HG02943 (cell line): ENCODE measurements around the gene CARD9.
"Not testable (repeated sequence)": the region's sequence is repeated elsewhere in the genome, so short reads cannot be mapped to it uniquely, and the experiment has no call there.

ENCODE experiments used
- ATAC-seq: cut with Tn5 transposase; IDR thresholded peaks from one replicate; pipeline ENCODE4 v1.9.1; 2021; ENCODE audit warnings: mild to moderate bottlenecking, low read depth, moderate library complexity; ENCODE audit not compliant: unreplicated experiment

Gene CARD9

DNA sequence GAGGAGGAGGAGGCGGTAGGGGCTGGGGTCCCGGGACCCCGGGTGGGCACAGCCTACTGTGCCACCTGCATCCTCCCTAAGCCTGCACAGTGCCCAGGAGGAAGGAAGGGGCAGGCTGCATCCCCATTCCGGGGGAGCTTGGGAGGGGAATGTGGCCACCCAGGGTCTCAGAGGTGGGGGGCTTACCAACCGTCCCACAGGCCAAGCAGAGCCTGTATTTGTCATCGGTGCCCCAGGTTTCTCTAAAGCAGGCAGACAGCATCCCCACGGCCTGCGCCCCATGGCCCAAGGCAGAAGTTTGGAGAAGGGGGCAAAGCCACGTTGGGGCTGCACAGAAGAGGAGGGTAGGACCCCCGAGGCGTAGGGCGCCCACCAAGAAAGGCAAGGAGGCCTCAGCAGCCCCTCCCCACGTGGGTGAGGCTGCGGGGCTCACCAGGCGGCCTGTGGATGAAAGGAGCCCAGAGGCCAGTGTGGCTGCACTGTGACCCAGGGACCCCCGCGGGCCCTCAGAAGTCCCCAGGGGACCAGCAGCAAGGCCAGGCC is 46.6 kb downstream of the CARD9 start:
- ATAC-seq = no peak

DNA sequence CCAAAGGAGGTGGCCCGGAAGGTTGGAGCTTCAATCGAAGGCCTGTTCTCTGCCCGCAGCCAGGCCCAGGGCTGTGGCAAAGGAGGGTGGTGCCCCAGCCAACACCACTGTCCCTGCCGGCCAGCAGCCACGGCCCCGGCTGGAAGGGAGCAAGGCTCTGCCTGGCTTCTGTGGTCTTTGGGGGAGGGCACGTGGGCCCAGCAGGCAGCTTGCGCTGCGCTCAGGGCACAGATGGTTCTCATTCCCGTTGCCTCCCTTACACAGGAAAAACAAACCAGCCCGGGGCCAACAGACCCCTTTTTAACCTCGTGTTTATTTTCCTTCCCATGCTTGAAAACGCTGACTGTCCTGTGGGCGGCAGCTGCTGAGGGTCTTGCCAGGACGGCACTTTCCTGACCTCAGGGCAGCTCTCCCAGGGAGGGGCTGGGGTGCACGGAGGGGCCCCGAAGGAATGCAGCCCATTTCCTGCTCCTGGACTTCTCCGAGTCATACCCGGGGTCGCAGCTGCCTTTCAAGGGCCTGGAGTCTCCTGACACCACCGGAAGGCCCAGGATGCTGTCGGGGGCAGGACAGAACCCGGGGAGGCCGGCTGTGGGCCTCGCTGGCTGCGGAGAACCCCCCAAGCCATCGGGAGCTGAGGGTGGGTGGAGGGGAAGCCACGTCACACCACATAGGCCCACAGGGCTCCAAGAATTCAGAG is 47.3 kb downstream of the CARD9 start:
- ATAC-seq = no peak

DNA sequence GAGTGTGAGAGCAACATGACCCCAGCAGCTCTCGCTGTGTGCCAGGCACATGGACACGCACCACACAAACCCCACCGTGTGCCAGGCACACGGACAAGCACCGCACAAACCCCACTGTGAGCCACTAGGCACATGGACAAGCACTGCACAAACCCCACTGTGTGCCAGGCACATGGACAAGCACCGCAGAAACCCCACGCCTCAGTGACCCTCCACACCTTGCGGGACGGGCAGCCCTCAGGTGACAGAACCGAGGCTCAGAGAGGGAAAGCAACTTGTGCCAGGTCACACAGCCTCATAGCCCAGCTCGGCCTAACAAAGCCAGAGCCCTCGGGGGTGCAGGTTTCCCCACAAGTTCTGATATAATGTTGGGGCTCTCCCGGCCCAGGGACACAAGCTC is 48.1 kb downstream of the CARD9 start:
- no peak for ATAC-seq

DNA sequence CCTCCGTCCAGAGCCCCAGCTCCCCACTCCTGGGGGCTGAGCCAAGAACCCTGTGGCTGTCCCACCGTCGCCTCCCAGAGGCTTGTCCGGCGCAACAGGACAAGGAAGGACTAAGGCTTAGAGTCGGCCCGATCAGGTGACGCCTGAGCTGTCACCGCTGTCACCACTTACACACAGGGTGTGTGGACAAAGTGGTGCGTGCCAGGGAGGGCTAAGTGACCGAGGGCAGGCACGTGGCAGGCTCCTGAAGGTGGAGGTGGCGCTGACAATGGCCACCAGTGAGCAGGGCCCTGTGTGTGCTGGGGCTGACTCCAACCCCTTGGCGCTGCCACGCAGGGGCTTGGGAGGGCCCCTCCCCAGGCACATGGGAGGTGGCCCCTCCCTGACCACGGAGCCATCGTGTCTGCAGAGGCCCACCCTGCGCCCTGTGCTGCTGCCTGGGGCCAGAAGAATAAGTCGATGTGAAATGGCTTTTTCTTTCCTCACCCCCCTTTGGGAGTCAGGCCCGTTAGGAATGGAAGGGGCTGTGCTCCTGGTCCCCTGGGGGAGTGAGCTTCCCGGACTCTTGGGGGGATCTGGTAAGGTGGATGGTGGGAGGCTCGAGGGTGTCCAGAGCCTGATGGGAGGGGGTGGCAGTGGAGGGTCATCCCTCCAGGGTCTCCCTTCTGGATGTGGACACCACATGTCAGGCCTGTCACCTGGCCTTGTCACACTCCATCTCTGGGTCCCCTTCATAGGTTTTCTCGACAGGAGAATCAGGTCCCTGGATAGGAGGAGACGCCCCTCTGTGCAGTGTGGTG is 48.8 kb downstream of the CARD9 start:
- ATAC-seq = no peak

DNA sequence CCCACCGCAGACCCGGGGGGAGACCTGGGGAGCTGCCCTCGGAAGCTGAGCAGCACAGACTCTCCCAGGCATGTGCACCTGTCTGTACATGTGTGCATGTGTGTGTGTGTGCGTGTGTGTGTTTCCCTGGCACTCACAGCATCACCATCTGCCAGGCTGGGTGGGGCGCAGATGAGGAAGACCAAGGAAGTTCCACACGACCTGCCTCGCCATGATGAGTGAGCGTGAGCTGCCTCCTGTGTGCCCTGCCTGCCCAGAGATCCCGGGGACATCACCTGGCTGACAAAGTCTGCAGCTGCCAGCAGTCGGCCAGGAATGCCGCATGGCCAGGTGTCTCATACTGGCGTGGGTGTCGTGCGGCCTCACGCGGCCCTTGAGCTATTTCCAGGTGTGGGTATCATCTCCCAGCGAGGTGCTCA is 50.1 kb downstream of the CARD9 start:
- ATAC-seq = no peak

DNA sequence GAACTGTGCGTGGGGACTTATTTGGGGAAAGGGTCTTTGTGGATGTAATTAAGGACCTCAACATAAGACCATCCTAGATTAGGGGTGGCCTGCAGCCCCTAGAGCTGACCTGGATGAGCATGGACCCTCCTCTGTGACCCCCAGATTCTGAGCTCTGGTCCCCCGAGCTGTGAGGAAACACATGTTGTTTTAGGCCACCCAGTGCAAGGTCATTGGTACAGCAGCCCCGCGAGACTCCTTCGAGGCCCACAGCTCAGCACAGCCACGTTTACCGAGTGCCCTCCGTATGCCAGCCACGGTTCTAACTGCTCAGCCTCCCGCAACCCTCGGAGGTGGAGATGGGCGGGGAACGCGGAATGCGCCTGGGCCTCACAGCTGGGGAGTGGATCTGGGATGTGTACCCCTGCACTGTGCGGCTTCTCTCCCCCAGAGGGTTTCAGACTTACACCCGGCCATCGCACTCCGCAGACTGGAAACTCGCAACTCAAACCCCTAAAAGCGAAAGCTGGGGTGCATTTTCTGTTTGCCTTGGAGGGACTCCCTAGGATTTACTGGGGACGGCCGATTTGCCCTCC is 50.6 kb downstream of the CARD9 start:
- no peak for ATAC-seq

DNA sequence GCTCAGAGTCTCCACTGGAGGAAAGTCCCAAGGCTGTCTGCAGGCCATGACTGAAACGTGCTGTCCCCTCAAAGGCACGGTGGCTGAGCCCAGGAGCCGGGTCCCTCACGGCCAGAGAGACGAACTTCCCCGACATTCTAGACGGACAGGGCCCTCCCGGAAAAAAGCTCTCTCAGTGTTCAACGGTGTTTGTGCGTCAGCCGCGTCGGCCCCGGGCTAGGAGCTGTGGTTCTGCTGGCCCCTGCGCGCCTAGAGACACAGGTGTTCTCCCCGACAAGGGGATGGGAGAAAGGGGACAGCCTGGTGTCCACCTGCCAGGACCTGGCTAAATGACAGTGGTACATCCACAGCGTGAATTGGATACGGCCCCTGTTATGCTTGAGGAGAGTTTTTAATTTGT is 51.9 kb downstream of the CARD9 start:
- no peak for ATAC-seq

DNA sequence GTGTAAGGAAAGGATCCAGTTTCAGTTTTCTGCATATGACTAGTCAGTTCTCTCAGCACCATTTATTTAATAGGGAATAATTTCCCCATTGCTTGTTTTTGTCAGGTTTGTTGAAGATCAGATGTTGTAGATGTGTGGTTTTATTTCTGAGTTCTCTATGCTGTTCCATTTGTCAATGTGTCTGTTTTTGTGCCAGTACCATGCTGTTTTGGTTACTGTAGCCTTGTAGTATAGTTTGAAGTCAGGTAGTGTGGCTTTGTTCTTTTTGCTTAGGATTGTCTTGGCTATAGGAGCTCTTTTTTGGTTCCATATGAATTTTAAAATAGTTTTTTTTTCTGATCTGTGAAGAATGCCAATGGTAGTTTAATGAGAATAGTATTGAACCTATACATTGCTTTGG is 52.5 kb downstream of the CARD9 start:
- ATAC-seq = not testable (repeated sequence)

DNA sequence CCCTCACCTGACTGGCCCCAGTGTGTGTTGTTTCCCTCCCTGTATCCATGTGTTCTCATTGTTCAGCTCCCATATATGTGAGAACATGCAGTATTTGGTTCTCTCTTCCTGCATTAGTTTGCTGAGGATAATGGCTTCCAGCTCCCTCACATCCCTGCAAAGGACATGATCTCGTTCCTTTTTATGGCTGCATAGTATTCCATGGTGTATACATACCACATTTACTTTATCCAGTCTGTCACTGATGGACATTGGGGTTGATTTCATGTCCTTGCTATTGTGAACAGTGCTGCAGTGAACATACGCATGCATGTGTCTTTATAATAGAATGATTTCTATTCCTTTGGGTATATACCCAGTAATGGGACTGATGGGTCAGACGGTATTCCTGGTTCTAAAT is 53.5 kb downstream of the CARD9 start:
- ATAC-seq = not testable (repeated sequence)

DNA sequence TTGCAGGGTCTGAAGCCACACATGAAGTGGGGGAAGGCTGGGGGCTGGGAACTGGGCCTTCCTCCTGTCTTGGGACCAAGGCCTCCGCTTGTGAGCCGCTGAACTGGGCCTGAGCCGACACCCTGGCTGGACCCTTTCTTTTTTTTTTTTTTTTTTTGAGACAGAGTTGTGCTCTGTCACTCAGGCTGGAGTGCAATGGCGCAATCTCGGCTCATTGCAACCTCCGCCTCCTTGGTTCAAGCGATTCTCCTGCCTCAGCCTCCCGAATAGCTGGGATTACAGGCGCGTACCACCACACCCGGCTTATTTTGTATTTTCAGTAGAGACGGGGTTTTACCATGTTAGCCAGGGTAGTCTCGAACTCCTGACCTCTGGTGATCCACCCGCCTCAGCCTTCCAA is 54.2 kb downstream of the CARD9 start:
- not testable (repeated sequence) for ATAC-seq

DNA sequence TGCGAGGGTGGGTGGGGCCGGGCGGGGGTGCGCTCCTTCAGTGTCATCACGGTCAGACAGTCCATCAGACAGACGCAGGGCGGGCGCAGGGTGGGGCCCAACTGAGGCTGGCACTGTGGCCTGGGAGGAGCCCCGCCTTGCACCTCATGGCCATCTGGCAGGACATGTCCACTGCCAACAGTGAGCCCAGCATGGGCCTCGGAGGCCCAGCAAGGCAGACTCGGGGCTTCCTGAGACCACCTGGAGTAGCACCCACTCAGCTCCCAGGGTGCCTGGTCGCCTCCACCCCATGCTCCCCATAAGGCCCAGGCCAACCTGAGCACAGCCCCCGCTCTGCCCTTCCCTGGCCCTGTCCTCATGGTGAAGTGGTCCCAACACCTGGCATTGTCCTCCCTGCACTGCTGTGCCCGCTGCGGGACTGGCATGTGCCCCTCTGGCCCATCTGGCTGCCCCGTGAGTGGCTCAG is 54.7 kb downstream of the CARD9 start:
- no peak for ATAC-seq

DNA sequence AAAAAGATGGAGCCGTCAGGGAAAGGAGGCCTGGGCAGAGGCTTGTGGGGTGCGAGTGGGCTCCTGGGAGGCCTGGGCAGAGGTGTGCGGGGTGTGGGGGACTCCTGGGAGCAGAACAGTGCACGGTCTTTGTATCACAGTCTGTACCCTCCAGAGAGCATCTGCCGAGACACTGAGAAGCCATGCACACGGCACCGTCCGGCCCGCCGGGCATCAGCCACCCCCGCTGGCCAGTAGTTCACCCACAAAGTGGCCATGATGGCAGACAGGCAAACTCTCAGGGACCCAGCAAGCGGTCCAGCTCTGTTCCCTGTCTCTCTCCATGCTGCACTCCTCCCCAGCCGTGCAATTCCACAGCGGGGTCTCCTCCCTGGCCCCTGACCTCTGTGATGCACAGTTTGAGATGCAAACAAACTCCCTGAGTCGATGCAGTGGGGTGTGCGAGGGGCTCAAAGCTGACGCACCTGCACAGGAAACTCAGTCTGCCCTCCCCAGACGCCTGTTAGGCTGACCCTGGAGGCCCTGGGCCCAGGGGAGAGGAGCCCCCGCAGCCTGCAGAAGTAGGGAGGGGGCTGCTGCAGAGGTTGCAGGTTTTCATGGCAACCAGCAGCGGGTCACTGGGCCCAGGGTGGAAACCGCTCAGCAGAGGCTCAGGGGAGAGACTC is 55.2 kb downstream of the CARD9 start:
- ATAC-seq = no peak

DNA sequence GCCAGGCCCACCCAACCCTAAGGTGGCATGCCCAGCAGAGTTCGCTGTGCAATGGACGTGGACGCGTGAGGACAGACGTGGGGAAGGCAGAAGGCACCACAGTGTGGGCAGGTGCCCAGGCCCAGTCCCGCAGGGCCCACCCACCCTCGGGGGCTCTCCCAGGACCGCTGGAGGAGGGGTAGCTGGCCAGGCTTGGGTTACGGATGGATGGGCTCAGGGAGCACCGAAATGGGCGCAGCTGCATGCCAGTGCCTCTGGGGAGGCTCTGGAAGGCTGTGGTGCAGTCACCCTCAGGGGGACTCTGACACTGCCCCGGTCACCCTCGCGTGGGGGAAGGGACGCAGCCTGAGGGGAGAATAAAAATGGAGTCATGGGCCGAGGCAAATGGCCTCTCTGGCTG is 55.8 kb downstream of the CARD9 start:
- no peak for ATAC-seq

DNA sequence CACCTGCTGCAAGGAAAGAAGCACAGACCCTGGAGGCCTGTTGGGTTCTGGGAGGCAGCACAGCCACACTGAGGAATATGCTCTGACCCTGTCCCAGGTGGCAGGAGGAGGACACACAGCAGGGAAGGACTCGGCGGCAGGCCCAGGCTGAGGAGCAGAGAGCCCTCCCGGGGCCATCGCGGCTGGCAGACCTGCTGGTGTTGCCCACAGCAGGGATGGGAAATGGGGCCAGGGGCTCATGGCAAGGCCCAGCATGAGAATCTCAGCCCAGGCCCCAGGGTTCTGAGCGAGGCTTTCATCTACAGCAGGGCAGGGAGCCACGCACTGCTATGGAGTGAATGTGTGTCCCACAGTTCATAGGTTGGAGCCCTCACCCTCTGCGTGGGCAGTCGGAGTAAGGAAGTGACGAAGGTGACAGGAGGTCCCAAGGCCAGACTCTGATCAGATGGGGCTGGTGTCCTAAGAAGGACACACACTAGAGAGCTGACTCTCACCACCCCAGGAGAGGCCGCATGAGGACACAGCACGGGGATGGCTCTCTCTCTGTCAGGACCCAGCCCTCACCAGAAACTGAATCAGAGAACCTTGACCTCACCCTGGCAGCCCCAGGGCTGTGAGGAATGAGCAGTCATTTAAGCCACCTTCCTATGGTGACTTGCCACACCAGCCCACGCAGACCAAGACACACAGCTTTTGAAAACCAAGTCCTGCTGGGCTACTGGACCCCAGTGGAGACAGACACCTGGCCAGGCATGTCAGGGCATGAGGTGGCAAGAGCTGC is 56.4 kb downstream of the CARD9 start:
- ATAC-seq = no peak

DNA sequence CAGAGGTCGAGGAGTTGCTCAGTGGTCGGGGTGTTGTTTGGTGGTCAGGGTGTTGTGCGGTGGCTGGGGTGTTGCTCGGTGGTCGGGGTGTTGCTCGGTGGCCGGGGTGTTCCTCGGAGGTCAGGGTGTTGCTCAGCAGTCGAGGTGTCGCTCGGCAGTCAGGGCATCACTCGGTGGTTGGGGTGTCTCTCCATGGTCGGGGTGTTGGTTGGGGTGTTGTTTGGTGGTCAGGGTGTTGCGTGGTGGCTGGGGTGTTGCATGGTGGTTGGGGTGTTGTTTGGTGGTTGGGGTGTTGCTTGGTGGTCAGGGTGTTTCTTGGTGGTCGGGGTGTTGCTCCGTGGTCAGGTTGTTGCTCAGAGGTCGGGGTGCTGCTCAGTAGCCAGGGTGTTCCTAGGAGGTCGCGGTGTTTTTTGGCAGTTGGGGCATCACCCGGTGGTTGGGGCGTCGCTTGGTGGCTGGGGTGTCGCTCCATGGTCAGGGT is 57.2 kb downstream of the CARD9 start:
- no peak for ATAC-seq

DNA sequence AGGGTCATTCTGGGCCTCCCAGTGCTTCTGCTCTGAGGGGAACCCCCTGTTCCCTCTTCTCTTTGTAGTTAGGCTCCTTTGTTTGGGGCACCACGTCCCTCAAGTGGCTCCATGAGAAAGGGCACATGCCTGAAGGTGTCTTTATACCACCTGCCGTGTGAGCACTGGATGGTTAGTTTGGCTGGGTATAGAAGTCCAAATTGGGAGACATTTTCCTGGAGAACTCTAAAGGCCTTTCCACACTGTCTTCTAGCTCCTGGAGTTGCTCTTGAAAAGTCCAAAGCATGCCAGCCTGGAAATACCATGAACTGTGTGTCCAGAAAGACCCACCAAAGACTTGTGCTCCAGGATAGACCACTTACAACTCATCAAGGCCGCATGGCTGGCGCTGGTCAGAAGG is 58.5 kb downstream of the CARD9 start:
- no peak for ATAC-seq

DNA sequence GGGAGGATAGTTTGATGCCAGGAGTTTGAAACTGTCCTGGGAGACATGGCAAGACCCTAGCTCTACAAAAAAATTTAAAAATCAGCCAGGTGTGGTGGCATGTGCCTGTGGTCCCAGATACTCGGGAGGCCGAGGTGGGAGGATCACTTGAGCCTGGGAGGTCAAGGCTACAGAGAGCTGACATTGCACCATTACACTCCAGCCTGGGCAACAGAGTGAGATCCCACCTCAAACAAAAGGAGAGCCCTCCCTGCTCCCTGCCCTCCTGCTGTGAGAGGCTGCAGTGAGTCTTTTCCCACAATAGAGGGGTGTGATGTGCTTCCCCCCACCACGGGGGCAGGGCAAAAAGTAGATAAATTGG is 59.4 kb downstream of the CARD9 start:
- no peak for ATAC-seq
